AML-193 (cell line): ENCODE measurements around the gene NT5DC2.

Experiments
- DNase-seq, 2 experiments: peaks; one replicate each; lab custom pipeline; 2025; lab: John Stamatoyannopoulos, UW

NT5DC2 gene

GRCh38 chr3:52524752-52525679, 8.6 kb downstream of the NT5DC2 start:
- no peak for DNase-seq

- no peak for DNase-seq
These were observed 9.4 kb downstream of the NT5DC2 start for GRCh38 chr3:52524258-52524751.

GRCh38 chr3:52523386-52524257, 10.0 kb downstream of the NT5DC2 start:
- no peak for DNase-seq

GRCh38 chr3:52522651-52523251, 10.9 kb downstream of the NT5DC2 start:
- DNase-seq, result no peak

- no peak for DNase-seq
These were observed 11.6 kb downstream of the NT5DC2 start for GRCh38 chr3:52521881-52522650.

GRCh38 chr3:52521488-52521824, 12.2 kb downstream of the NT5DC2 start:
- no peak for DNase-seq

GRCh38 chr3:52520716-52521487, 12.8 kb downstream of the NT5DC2 start:
- DNase-seq, result no peak

GRCh38 chr3:52520141-52520667, 13.5 kb downstream of the NT5DC2 start:
- DNase-seq, result no peak

- no peak for DNase-seq
These were observed 14.1 kb downstream of the NT5DC2 start for GRCh38 chr3:52519445-52520140.

- DNase-seq, result no peak
These were observed 14.8 kb downstream of the NT5DC2 start for GRCh38 chr3:52518723-52519444.

- DNase-seq, result no peak
These were observed 15.6 kb downstream of the NT5DC2 start for GRCh38 chr3:52517796-52518722.

- DNase-seq, result no peak
These were observed 17.0 kb downstream of the NT5DC2 start for GRCh38 chr3:52516509-52517195.

- no peak for DNase-seq
These were observed 18.5 kb downstream of the NT5DC2 start for GRCh38 chr3:52515192-52515591.

- no peak for DNase-seq
These were observed 19.1 kb downstream of the NT5DC2 start for GRCh38 chr3:52514576-52514975.

- no peak for DNase-seq
These were observed 20.4 kb downstream of the NT5DC2 start for GRCh38 chr3:52513281-52513680.

- no peak for DNase-seq
These were observed 20.9 kb downstream of the NT5DC2 start for GRCh38 chr3:52512727-52513126.

- no peak for DNase-seq
These were observed 21.6 kb downstream of the NT5DC2 start for GRCh38 chr3:52512105-52512504.

- no peak for DNase-seq
These were observed 22.1 kb downstream of the NT5DC2 start for GRCh38 chr3:52511509-52511908.
